Hematopoietic multipotent progenitor cell treated with erythropoietin and hydrocortisone succinate and interleukin-3 and kit ligand, for 4 days (in vitro differentiated cells): ENCODE data around the gene MEPCE.
A peak's percentile ranks its signal among the peaks of the same experiment; 100 is the strongest.
"Not testable (repeated sequence)": the region's sequence is repeated elsewhere in the genome, so short reads cannot be mapped to it uniquely, and the experiment has no call there.

Experiments
- DNase-seq: peaks from one replicate; pipeline ENCODE4 v3.0.0-alpha.2; 2015

Gene MEPCE

GRCh38 chr7:100434297-100435144 is 4.9 kb downstream of the MEPCE start:
- DNase-seq = no peak

DNA sequence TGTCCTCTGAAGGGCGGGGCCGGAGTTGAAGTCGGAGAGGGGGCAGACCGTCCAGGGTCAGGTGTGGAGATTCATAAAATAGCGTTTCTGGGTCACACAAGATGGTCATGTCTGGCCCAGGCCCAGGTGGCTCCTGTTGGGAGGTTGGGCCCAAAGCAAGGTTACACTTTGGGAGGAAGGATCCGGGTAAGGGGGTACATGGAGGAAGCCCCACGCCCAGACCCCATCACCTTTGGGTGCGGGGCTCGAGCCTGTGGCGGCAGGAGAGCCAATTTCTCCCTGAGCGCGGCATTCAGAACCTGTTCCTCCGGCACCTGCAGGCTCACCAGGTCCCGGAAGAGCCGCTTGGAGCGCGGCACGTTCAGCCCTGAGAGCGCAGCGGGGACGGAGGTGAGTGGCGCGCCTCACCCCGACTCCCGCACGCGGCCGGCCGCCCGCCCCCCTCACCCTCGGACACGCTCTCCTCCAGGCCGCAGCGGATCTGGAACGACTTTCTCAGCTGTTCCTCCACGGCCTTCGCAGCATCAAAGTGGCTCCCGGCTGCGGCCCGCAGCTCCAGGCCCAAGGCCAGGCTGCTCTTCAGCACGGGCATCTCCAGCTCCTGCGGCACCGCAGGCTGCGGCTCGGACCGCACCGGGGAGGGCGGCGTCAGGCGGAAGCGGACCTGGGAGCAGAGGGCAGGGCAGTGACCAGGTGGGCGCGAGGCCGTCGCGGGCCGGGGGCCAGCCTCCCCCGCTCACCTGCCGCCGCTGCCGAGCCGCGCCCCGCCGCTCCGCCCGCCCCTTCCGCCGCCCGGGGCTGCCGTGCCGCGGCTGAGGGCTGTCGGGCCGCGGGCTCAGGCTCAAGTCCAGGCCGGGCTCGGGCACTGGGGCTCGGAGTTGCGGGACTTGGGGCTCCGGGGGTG is 6.0 kb downstream of the MEPCE start:
- peak; percentile 61 for DNase-seq

DNA sequence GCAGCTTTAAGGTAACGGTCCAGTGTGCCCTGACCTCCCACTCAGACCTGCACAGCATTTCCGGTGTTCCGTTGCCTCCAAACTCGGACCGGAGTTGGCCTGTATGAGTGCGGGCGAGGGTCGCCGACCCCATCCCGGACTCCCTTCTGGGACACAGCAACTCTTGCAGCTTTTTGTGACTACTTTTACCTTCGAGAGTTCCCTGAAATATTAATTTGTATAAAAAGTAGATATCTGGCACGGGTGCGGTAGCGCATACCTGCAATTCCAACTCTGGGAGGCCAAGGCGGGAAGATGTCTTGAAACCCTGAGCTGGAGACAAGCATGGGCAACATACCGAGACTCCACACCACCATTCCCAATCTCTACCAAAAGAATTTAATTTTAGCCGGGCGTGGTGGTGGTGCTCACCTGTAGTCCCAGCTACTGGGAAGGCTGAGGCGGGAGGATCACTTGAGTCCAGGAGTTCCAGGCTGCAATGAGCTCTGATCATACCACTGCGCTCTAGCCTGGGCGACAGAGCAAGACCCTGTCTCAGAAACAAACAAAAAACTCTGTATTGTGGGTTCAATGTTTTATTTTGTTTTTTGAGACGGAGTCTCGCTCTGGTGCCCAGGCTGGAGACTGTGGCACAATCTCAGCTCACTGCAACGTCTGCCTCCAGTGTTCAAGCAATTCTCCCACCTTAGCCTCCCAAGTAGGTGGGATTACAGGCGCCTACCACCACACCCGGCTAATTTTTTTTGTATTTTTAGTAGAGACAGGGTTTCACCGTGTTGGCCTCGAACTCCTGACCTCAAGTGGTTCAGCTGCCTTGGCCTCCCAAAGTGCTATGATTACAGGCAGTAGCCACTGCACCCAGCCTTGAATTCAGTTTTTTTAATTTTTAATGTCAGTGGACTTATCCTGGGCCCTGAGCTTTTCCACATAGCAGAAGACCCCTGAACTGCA is 7.8 kb downstream of the MEPCE start:
- no peak for DNase-seq

DNA sequence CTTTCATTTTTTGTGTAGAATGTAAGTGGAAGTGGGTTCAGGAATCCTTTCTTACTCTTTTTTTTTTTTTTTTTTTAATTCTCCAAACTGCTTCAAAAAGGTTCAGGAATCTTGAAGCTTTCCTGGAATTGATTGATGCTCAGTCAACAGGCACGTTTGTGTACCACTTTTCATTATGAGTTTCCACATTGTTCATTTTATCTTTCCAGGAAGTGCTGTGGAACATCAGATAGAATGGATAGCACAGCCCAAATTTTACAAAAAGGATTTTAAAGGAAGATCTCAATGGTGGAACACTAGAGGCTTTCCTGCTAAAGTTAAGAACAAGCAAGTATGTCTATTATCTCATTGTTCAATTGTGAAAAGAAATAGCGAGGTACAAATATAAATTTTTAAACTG is 8.5 kb downstream of the MEPCE start:
- no peak for DNase-seq

- DNase-seq = not testable (repeated sequence)
Measured at GRCh38 chr7:100438731-100439130, 9.1 kb downstream of the MEPCE start.

DNA sequence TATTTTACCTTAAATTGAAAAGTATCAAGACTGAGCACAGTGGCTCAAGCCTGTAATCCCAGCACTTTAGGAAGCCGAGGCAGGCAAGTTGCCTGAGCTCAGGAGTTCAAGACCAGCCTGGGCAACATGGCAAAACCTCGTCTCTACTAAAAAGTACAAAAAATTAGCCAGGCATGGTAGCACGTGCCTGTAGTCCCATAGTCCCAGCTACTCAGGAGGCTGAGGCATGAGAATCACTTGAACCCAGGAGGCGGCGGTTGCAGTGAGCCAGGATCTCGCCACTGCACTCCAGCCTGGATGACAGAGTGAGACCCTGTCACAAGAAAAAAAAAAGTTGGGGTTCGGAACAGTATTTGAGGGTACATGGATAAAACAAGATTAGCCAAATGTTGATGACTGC is 9.6 kb downstream of the MEPCE start:
- not testable (repeated sequence) for DNase-seq

DNA sequence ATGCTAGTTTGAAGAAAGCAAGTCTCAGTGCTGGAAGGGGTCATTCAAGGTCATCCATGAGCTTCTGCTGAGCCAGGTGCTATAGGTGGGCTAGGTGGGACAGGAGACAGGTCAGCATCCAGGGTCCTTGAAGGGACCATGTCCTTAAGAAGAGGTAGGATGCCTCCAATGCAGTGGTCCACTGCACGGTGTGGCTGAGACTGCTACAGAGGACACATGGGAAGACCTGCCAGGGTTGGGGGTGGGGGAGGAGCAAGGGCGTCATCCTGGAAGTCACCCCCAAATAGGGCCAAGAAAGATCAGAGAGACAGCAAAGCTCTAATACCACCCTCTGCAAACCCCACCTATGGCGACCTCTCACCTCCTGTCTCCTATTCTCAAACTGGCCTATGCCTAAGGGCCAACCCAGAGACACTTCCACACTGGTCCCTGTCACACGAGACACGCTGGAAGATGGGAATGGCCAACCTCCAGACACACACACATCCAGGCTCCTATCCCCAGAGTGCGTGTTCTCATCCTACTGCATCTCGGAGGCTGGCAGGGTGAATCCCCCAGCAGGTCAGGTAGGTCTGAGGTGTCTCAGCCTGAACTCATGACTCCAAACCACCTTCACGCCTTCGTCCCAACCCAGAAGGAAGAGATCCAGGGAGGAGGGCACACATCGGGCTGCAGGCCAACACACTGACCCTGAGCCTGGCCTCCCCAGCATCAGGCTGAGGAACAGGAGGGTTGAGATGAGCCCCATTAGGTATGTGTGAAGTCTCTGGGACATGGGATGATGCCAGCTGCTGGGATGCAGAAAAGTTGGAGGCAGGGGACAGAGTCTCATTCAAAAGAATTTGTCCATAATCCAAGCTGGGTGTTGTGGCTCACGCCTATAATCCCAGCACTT is 12.3 kb downstream of the MEPCE start:
- no peak for DNase-seq

- no peak for DNase-seq
Measured at GRCh38 chr7:100443096-100443840, 13.6 kb downstream of the MEPCE start.

- peak; percentile 77 for DNase-seq
Measured at GRCh38 chr7:100444311-100445278, 15.0 kb downstream of the MEPCE start.

DNA sequence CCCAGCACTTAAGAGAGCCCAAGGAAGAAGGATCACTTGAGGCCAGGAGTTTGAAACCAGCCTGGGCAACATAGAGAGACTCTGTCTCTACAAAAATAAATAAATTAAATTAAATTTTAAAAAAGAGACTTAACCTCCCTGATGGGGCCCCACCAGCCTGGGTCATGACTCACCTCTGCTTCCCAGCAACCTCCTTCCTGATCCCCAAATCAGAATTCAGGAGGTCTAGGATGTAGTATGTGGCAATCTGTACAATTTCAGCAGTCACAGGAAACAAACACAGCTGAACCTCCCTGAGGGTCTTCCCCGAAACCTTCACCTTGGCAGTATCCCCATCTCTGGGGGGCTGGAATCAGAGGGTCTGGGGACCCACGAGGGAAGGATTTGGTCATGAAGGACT is 16.4 kb downstream of the MEPCE start:
- no peak for DNase-seq

DNA sequence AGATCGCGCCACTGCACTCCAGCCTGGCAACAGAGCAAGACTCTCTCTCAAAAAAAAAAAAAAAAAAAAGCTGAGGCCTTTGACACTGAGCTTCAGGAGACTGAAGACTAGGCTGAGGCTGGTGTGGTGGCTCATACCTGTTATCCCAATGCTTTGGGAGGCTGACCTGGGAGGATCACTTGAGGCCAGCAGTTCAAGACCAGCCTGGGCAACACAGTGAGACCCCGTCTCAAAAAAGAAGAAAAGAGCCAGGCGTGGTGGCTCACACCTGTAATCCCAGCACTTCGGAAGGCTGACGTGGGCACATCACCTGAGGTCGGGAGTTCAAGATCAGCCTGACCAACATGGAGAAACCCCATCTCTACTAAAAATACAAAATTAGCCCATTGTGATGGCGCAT is 17.7 kb downstream of the MEPCE start:
- not testable (repeated sequence) for DNase-seq

DNA sequence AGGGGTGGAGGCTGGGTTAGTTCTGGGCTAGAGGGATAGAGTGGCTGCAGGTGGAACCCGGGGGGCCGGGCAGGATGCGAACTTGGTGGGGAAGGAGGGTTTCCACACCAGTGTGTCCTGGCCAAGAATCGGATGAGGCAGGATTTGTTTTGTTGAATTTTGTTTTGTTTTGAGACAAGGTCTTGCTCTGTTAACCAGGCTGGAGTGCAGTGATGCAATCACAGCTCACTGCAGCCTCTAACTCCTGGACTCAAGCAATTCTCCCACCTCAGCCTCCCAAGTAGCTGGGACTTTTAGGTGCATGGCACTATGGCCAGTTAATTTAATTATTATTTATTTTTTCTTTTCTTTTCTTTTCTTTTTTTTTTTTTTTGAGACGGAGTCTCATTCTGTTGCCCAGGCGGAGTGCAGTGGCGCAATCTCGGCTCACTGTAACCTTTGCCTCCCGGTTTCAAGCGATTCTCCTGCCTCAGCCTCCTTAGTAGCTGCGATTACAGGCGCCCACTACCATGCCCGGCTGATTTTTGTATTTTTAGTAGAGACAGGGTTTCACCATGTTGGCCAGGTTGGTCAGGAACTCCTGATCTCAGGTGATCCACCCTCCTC is 19.7 kb downstream of the MEPCE start:
- DNase-seq = no peak

DNA sequence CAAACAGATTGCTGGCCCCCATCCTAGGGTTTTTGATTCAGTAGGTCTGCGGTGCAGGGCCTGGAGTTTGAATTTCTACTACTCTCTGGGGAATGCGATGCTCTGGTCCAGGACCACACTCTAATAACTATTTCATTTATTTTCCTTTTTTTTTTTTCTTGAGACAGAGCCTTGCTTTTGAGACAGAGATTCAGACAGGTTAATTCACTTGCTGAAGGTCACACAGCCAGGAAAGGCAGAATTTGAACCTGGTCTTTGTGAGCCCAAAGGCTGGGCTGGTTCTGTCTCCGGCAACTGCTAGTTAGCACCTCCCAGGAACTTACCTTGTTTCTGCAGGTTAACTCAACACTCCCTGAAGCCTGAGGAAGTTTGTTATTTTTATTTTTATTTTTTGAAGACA is 22.9 kb downstream of the MEPCE start:
- no peak for DNase-seq

DNA sequence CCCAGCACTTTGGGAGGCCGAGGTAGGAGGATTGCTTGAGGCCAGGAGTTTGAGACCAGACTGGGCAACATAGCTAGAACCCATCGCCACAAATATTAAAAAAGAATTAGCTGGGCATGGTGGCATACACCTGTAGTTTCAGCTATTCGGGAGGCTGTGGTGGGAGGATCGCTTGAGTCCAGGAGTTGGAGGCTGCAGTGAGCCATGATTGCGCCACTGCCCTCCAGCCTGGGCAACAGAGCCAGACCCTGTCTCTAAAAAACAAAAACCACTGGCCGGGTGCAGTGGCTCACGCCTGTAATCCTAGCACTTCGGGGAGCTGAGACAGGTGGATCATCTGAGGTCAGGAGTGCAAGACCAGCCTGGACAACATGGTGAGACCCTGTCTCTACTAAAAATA is 24.2 kb downstream of the MEPCE start:
- DNase-seq = not testable (repeated sequence)

- DNase-seq = no peak
Measured at GRCh38 chr7:100455206-100455605, 25.6 kb downstream of the MEPCE start.

DNA sequence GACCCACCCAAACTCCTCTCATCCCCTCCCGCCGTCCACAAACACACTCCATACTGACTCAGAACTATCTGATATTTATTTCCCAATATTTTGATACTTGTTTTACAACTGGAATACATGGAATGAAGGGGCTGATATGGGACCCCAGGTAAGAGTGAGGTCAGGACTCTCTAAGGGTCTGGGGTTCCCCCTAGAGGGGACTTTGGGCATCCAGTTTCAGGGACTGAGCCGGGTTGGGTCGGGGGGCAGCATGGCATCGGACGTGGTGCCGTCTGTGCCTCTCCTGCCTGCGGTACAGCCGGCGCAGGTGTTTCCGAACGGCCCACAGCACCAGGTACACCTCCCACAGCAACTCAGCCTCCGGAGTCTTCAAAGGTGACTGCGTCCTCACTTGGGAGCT is 26.9 kb downstream of the MEPCE start:
- no peak for DNase-seq

- no peak for DNase-seq
Measured at GRCh38 chr7:100457033-100457432, 27.4 kb downstream of the MEPCE start.

GRCh38 chr7:100464210-100464660 is 34.6 kb downstream of the MEPCE start, which contains the start of gene SPACDR:
Gene SPACDR (minus strand): TSS chr7:100464260. CDS start chr7:100464025, 235 bp downstream.
- no peak for DNase-seq

DNA sequence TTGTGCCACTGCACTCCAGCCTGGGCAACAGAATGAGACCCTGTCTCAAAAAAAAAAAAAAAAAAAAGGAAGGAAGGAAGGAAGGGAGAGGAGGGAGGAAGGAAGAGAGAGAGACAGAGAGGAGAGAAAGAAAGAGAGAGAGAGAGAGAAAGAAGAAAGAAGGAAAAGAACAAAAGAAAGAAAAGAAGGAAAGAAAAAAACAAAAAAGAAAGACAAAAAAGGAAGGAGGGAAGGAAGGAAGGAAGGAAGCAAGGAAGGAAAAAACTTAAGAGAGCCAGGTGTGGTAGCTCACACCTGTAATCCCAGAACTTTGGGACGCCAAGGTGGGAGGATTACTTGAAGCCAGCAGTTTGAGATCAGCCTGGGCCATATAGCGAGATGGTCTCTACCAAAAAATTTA is 35.2 kb downstream of the MEPCE start:
- DNase-seq = no peak
